WTC11 (cell line): ENCODE results near the gene KRT6C. TPM values are rescaled to one million over a fixed set of nuclear protein-coding genes. Genes with fewer than 3 reads are reported as not detected.

ENCODE experiments used
- ATAC-seq: fragments of 200-7000 bp; cut with Tn5 transposase; 2 replicates; pipeline ENCODE4 v1.10.0; 2021; ENCODE audit warnings: mild to moderate bottlenecking, moderate library complexity
- CTCF ChIA-PET: fragments of 300-600 bp; sonication (Branson Sonifier 250); formaldehyde crosslinking; loops from one replicate; lab custom pipeline; 2021; ENCODE audit warnings: antibody characterized with exemption; lab: Charles Lee
- POLR2A ChIA-PET: fragments of 350-600 bp; sonication (Branson Sonifier 250); formaldehyde crosslinking; loops from one replicate; lab custom pipeline; 2021; ENCODE audit warnings: antibody characterized with exemption; lab: Charles Lee
- DNase-seq: peaks from one replicate; pipeline ENCODE4 v3.0.0; 2021; ENCODE audit warnings: low spot score
- H3K27ac Mint-ChIP-seq: 2 replicates; pipeline ENCODE4 v1.8.0; 2021; ENCODE audit warnings: mixed read lengths
- H3K27me3 Mint-ChIP-seq: 2 replicates; pipeline ENCODE4 v1.8.0; 2021; ENCODE audit warnings: low read depth, mild to moderate bottlenecking, moderate library complexity, mixed read lengths
- H3K36me3 Mint-ChIP-seq: 2 replicates; pipeline ENCODE4 v1.8.0; 2021; ENCODE audit warnings: mixed read lengths
- H3K4me1 Mint-ChIP-seq: 2 replicates; pipeline ENCODE4 v1.8.0; 2022; ENCODE audit warnings: mixed read lengths
- H3K4me3 Mint-ChIP-seq: 2 replicates; pipeline ENCODE4 v1.8.0; 2021; ENCODE audit warnings: mild to moderate bottlenecking, moderate library complexity, mixed read lengths
- H3K9me3 Mint-ChIP-seq: 2 replicates; pipeline ENCODE4 v1.8.0; 2021; ENCODE audit warnings: mixed read lengths
- CREM ChIP-seq: sonication (generic); formaldehyde crosslinking; IDR thresholded peaks from 2 replicates; pipeline ENCODE4 v1.8.1; 2022; ENCODE audit warnings: mild to moderate bottlenecking, missing genetic modification reagents, moderate library complexity
- FOXK1 ChIP-seq: sonication (generic); formaldehyde crosslinking; IDR thresholded peaks from 2 replicates; pipeline ENCODE4 v1.8.0; 2022; ENCODE audit warnings: mild to moderate bottlenecking, moderate library complexity, missing genetic modification reagents
- FOXP1 ChIP-seq: sonication (generic); formaldehyde crosslinking; IDR thresholded peaks from 2 replicates; pipeline ENCODE4 v1.8.0; 2022; ENCODE audit warnings: missing genetic modification reagents, mild to moderate bottlenecking, moderate library complexity, borderline replicate concordance
- NFATC4 ChIP-seq: fragments of 250-450 bp; sonication (Bioruptor Pico); IDR thresholded peaks from 2 replicates; pipeline ENCODE4 v1.9.0; 2021; ENCODE audit warnings: mild to moderate bottlenecking
- NFYB ChIP-seq: sonication (generic); formaldehyde crosslinking; conservative IDR thresholded peaks from 2 replicates; pipeline ENCODE4 v1.8.0; 2022; ENCODE audit warnings: low read depth, missing genetic modification reagents
- ZNF121 ChIP-seq: sonication (generic); formaldehyde crosslinking; IDR thresholded peaks from 2 replicates; pipeline ENCODE4 v1.8.0; 2023; ENCODE audit warnings: missing genetic modification reagents
- ZNF263 ChIP-seq: sonication (generic); formaldehyde crosslinking; IDR thresholded peaks from 2 replicates; pipeline ENCODE4 v1.8.1; 2022; ENCODE audit warnings: low read depth, mild to moderate bottlenecking, moderate library complexity, missing genetic modification reagents
- ZNF317 ChIP-seq: sonication (generic); formaldehyde crosslinking; IDR thresholded peaks from 2 replicates; pipeline ENCODE4 v1.8.1; 2023; ENCODE audit warnings: low read depth, mild to moderate bottlenecking, moderate library complexity, missing genetic modification reagents, borderline replicate concordance
- total RNA-seq: library from RNA; stranded (reverse); gene quantifications from 3 replicates; pipeline ENCODE4 v1.2.3, GENCODE V29; 2021
- TF ChIP-seq, protein P1 (sequence below): fragments of 250-450 bp; sonication (Bioruptor Pico); IDR thresholded peaks from 2 replicates; pipeline ENCODE4 v1.9.0; 2021; ENCODE audit warnings: mild to moderate bottlenecking
- TF ChIP-seq, protein P2 (sequence below): fragments of 250-450 bp; sonication (Bioruptor Pico); IDR thresholded peaks from 2 replicates; pipeline ENCODE4 v1.9.0; 2021; ENCODE audit warnings: mild to moderate bottlenecking, borderline replicate concordance
- TF ChIP-seq, protein P3 (sequence below): sonication (generic); formaldehyde crosslinking; conservative IDR thresholded peaks from 2 replicates; pipeline ENCODE4 v1.8.1; 2023; ENCODE audit warnings: mild to moderate bottlenecking, low read depth, missing genetic modification reagents, moderate library complexity
- TF ChIP-seq, protein P4 (sequence below): sonication (generic); formaldehyde crosslinking; conservative IDR thresholded peaks from 2 replicates; pipeline ENCODE4 v1.8.1; 2022; ENCODE audit warnings: mild to moderate bottlenecking, missing genetic modification reagents
- TF ChIP-seq, protein P5 (sequence below): fragments of 250-450 bp; sonication (Bioruptor Pico); conservative IDR thresholded peaks from 2 replicates; pipeline ENCODE4 v1.9.0; 2021; ENCODE audit warnings: mild to moderate bottlenecking

Gene KRT6C
- total RNA-seq, 1 experiment from 2014 or later: not detected

DNA sequence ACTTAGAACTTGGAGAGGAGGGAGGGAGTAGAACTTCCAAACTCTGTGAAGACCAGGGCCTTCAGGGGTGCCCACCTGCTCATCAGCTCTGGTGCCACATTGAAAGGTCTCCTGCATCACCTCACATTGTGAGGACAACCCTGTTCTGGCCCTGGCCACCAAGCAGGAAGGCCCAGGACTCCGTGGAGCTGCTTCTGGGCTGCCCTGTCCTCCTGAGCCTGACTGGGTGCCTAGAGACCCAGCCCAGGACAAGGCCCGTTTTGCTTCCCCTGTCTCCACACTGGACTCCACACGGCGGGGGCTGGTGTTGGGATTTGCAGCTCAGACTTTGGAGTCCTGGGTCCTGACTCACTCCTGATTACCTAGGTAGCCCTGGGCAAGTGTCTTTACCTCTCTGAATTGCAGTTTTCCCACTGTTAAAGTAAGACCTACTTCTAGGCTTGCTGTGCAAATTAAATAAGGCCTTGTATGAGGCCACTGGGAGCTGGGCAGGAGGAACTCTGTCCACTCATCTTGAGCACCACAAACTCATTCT, 55.0 kb downstream of the KRT6C start:
- peaks cover 13% of the 10 kb centered on the region for H3K4me1 Mint-ChIP-seq
- H3K27me3 Mint-ChIP-seq: no peaks in the 10 kb centered on the region; the same call in 1 of the 2 replicates
- H3K27ac Mint-ChIP-seq: no peak overlapping the region
- DNase-seq: no peak
- TF ChIP-seq FOXP1 (CRISPR knock-in tag): no peak
- no peak for TF ChIP-seq FOXK1 (CRISPR knock-in tag)
- no peak for TF ChIP-seq ZNF121 (CRISPR knock-in tag)
- no peak for TF ChIP-seq ZNF317
- TF ChIP-seq, protein P1, sequence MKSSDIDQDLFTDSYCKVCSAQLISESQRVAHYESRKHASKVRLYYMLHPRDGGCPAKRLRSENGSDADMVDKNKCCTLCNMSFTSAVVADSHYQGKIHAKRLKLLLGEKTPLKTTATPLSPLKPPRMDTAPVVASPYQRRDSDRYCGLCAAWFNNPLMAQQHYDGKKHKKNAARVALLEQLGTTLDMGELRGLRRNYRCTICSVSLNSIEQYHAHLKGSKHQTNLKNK (CRISPR knock-in tag): no peak
- TF ChIP-seq, protein P2, sequence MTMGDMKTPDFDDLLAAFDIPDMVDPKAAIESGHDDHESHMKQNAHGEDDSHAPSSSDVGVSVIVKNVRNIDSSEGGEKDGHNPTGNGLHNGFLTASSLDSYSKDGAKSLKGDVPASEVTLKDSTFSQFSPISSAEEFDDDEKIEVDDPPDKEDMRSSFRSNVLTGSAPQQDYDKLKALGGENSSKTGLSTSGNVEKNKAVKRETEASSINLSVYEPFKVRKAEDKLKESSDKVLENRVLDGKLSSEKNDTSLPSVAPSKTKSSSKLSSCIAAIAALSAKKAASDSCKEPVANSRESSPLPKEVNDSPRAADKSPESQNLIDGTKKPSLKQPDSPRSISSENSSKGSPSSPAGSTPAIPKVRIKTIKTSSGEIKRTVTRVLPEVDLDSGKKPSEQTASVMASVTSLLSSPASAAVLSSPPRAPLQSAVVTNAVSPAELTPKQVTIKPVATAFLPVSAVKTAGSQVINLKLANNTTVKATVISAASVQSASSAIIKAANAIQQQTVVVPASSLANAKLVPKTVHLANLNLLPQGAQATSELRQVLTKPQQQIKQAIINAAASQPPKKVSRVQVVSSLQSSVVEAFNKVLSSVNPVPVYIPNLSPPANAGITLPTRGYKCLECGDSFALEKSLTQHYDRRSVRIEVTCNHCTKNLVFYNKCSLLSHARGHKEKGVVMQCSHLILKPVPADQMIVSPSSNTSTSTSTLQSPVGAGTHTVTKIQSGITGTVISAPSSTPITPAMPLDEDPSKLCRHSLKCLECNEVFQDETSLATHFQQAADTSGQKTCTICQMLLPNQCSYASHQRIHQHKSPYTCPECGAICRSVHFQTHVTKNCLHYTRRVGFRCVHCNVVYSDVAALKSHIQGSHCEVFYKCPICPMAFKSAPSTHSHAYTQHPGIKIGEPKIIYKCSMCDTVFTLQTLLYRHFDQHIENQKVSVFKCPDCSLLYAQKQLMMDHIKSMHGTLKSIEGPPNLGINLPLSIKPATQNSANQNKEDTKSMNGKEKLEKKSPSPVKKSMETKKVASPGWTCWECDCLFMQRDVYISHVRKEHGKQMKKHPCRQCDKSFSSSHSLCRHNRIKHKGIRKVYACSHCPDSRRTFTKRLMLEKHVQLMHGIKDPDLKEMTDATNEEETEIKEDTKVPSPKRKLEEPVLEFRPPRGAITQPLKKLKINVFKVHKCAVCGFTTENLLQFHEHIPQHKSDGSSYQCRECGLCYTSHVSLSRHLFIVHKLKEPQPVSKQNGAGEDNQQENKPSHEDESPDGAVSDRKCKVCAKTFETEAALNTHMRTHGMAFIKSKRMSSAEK (CRISPR knock-in tag): no peak
- TF ChIP-seq, protein P3, sequence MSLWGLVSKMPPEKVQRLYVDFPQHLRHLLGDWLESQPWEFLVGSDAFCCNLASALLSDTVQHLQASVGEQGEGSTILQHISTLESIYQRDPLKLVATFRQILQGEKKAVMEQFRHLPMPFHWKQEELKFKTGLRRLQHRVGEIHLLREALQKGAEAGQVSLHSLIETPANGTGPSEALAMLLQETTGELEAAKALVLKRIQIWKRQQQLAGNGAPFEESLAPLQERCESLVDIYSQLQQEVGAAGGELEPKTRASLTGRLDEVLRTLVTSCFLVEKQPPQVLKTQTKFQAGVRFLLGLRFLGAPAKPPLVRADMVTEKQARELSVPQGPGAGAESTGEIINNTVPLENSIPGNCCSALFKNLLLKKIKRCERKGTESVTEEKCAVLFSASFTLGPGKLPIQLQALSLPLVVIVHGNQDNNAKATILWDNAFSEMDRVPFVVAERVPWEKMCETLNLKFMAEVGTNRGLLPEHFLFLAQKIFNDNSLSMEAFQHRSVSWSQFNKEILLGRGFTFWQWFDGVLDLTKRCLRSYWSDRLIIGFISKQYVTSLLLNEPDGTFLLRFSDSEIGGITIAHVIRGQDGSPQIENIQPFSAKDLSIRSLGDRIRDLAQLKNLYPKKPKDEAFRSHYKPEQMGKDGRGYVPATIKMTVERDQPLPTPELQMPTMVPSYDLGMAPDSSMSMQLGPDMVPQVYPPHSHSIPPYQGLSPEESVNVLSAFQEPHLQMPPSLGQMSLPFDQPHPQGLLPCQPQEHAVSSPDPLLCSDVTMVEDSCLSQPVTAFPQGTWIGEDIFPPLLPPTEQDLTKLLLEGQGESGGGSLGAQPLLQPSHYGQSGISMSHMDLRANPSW (CRISPR knock-in tag): no peak
- TF ChIP-seq CREM (CRISPR knock-in tag): no peak
- no peak for TF ChIP-seq NFYB (CRISPR knock-in tag)
- TF ChIP-seq, protein P4, sequence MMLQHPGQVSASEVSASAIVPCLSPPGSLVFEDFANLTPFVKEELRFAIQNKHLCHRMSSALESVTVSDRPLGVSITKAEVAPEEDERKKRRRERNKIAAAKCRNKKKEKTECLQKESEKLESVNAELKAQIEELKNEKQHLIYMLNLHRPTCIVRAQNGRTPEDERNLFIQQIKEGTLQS (CRISPR knock-in tag): no peak
- TF ChIP-seq NFATC4 (CRISPR knock-in tag): no peak
- no peak for TF ChIP-seq ZNF263 (CRISPR knock-in tag)
- TF ChIP-seq, protein P5, sequence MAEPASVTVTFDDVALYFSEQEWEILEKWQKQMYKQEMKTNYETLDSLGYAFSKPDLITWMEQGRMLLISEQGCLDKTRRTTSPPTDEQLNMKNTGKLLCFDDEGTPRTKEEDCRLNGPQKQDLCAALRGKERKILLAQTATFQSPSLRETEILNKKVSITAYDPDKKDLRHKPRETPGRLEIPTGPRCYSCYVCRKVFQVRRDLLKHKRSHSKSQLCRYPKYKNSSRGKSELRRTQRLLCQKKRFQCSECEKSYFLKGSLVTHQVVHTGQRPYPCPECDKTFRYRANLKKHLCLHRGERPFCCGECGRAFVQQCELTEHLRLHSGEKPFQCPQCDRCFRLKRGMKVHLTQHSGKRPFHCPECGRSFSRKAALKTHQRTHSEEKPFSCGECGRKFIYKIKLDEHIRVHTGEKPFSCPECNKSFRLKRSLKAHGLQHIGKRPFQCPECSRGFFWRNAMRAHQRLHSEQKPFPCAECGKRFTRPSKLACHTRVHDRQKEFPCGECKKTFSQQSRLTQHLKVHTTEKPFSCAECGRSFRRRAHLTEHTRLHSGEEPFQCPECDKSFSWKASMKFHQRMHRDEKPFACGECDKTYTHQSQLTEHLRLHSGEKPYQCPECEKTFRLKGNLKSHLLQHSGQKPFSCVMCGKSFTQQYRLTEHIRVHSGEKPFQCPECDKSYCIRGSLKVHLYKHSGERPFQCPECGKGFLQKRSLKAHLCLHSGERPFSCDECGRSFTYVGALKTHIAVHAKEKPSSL (CRISPR knock-in tag): no peak
- H3K9me3 Mint-ChIP-seq: no peaks in the 10 kb centered on the region
- H3K36me3 Mint-ChIP-seq: no peaks in the 10 kb centered on the region
- ChIA-PET CTCF (interaction anchor here (0.9 kb wide), 1 partner anchor 447 kb away, joined by 3 read pairs; no protein-coding TSS in a partner anchor), POLR2A (no interaction called here)
- H3K4me3 Mint-ChIP-seq: no peak overlapping the region
- ATAC-seq: no peak

Other genes with a start within 250 kb of the KRT6C start
- 10.6 to 11.5 TPM (median 11.4 TPM) in 3 replicates for gene KRT7, start 240.6 kb downstream of the KRT6C start, total RNA-seq
- 0.11 to 0.18 TPM in 2 of 3 replicates, not detected in the other for gene KRT86, start 199.2 kb downstream of the KRT6C start, total RNA-seq
- 0.21 to 0.70 TPM (median 0.34 TPM) in 3 replicates for gene KRT81, start 182.3 kb downstream of the KRT6C start, total RNA-seq
- not detected in 3 replicates for gene KRT83, start 152.4 kb downstream of the KRT6C start, total RNA-seq
- gene KRT85, start 106.3 kb downstream of the KRT6C start, total RNA-seq: not detected in 3 replicates
- not detected in 3 replicates for gene KRT84, start 88.2 kb downstream of the KRT6C start, total RNA-seq
- gene KRT82, start 67.5 kb downstream of the KRT6C start, total RNA-seq: not detected in 3 replicates
- not detected in 3 replicates for gene KRT75, start 39.4 kb downstream of the KRT6C start, total RNA-seq
- not detected in 3 replicates for gene KRT6B, start 21.7 kb downstream of the KRT6C start, total RNA-seq
- not detected in 3 replicates for gene KRT6A, start 19.5 kb upstream of the KRT6C start, total RNA-seq
- not detected in 3 replicates for gene KRT5, start 46.6 kb upstream of the KRT6C start, total RNA-seq
- not detected in 3 replicates for gene KRT71, start 79.3 kb upstream of the KRT6C start, total RNA-seq
- gene KRT74, start 100.0 kb upstream of the KRT6C start, total RNA-seq: not detected in 3 replicates
- gene KRT72, start 127.7 kb upstream of the KRT6C start, total RNA-seq: 0.11 TPM in 1 of 3 replicates, not detected in the others
- not detected in 3 replicates for gene KRT73, start 144.8 kb upstream of the KRT6C start, total RNA-seq
- not detected in 3 replicates for gene KRT2, start 178.4 kb upstream of the KRT6C start, total RNA-seq
- gene KRT1, start 206.6 kb upstream of the KRT6C start, total RNA-seq: not detected in 3 replicates
- not detected in 3 replicates for gene KRT77, start 229.7 kb upstream of the KRT6C start, total RNA-seq